ENCODE results near the gene TXNL1. TPM values are rescaled to one million over a fixed set of nuclear protein-coding genes. Genes with fewer than 3 reads are reported as not detected.

TXNL1 gene
- 37.4 and 39.7 TPM in 2 replicates for polyA plus RNA-seq (2012; rRNA removed)
- 53.1 and 71.9 TPM in 2 replicates for polyA plus RNA-seq (2012; cell fraction: cytosol; rRNA removed)
- 18.7 and 22.8 TPM in 2 replicates for polyA plus RNA-seq (2012; cell fraction: nucleus; rRNA removed)

DNA sequence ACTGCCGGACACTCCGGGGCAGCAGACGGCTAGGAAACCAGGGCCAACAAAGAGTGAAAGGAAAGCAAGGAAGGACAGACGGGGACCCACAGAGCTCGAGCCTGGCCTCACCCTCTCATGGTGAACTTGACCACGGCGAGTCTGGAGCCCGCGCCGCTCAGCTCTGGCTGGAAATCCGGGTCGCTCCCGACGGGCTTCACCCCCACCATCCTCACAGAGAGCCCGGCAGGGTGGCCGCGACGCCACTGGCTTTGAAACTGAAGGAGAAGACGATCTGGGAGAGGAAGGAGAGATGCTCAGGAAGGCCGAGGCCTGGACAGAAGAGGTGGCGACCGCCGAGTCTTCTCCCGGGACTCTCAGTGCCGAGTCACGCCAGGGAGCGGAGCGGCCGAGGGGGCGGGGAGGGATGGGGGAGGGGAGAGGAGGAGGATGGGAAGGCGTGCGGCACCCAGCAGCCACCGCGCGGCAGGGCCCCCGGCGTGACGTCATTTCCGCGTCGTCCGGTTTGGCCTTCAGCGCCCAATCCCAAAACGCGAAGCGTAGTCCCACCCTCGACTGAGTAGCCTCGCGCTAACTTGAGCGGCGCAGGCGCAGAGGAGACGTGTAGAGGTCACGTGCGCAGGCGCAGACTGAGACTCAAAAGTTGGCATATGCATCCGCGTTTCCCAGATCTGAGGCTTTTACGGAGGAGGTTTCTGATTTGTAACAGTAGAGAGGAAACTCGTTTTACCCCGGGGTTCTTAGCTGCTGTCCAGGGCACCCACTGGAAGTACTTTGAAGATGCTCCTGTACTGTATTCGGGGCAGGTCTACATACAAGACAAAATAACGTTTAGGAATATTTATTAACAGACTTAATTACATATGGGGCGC, at the start of gene TXNL1:
TXNL1 (minus strand) TSS at position 361 of the 872 bp plus-strand sequence; CDS start at position 209, 152 bp downstream.
- Histone ChIP-seq H3K79me2 (ENCODE audit: insufficient read depth) (peaks cover 49% of the 10 kb centered on the region), H3K4me1 (ENCODE audit: control insufficient read depth in 1 of 2, insufficient read depth in 2 of 2, low read depth in 1 of 2, low read length in 1 of 2) (peaks cover 0 to 7% of the 10 kb centered on the region in 2 experiments; a peak in 2 of 4 replicates), H4K20me1 (ENCODE audit: insufficient read depth) (peaks cover 43% of the 10 kb centered on the region), H3K27me3 (ENCODE audit: insufficient read depth) (no peaks in the 10 kb centered on the region), H2AFZ (ENCODE audit: low read depth) (peak within 1 kb of the TSS; percentile 92), H3K27ac (ENCODE audit: low read depth in 2 of 2, low read length in 1 of 2) (peak within 1 kb of the TSS; percentile 95 to 97), H3F3A (replicated peaks; ENCODE audit: insufficient read depth) (no peaks in the 10 kb centered on the region), H3K9me3 (no peaks in the 10 kb centered on the region), H3K4me2 (peak within 1 kb of the TSS; percentile 86), H3K36me3 (replicated peaks in 1 of 2; ENCODE audit: control insufficient read depth in 1 of 2, insufficient read depth in 2 of 2, low read length in 1 of 2) (peaks cover 0 to 5% of the 10 kb centered on the region in 2 experiments), H3K4me3 (ENCODE audit: low read depth in 2 of 2, low read length in 1 of 2) (peak within 1 kb of the TSS; percentile 88 to 97), H3K9me2 (no peaks in the 10 kb centered on the region), H3K9ac (peak within 1 kb of the TSS; percentile 98)
- ChIA-PET CTCF (no interaction called here), POLR2A (interaction anchor here (1.5 kb wide), 1 partner anchor 13 kb away, joined by 10 read pairs; the partner anchor contains the start of gene WDR7)
- TF ChIP-seq USF1 (IDR thresholded peaks at IDR 0.05; ENCODE audit: borderline replicate concordance, low read depth) (peak; percentile 91), CHD2 (IDR thresholded peaks at IDR 0.05; ENCODE audit: low read length, partially characterized antibody) (peak; percentile 99), FOXJ3 (CRISPR knock-in tag; IDR thresholded peaks at IDR 0.05) (no peak), ELF1 (IDR thresholded peaks at IDR 0.05) (peak; percentile 81), POLR2AphosphoS5 (IDR thresholded peaks at IDR 0.05; ENCODE audit: low read depth, low read length) (peak; percentile 94), SIN3A (IDR thresholded peaks at IDR 0.05; ENCODE audit: borderline replicate concordance, low read depth, low read length) (peak; percentile 83; the same call in 1 of the 2 replicates), TAF1 (IDR thresholded peaks at IDR 0.05; ENCODE audit: borderline replicate concordance, low read depth, low read length) (peak; percentile 91), TCF12 (IDR thresholded peaks at IDR 0.05) (peak; percentile 40; the same call in 1 of the 2 replicates), USF2 (IDR thresholded peaks at IDR 0.05; ENCODE audit: borderline replicate concordance, low read depth, low read length) (peak; percentile 64), NRF1 (IDR thresholded peaks at IDR 0.05; ENCODE audit: low read depth, low read length) (peak; percentile 100), SMC3 (IDR thresholded peaks at IDR 0.05; ENCODE audit: low read depth, low read length) (no peak), MAX (IDR thresholded peaks at IDR 0.05; ENCODE audit: low read depth) (peak; percentile 83), JUND (IDR thresholded peaks at IDR 0.05) (no peak), GABPA (IDR thresholded peaks at IDR 0.05; ENCODE audit: low read depth) (peak; percentile 79), GATA2 (CRISPR knock-in tag; IDR thresholded peaks at IDR 0.05) (no peak), ZBTB33 (IDR thresholded peaks at IDR 0.05; ENCODE audit: borderline replicate concordance, low read depth) (peak; percentile 96), REST (IDR thresholded peaks at IDR 0.05; ENCODE audit: low read depth, low read length) (no peak), FOSL2 (IDR thresholded peaks at IDR 0.05; ENCODE audit: borderline replicate concordance, low read depth) (no peak; the same call in 1 of the 2 replicates), PBX3 (IDR thresholded peaks at IDR 0.05) (no peak), RFX5 (IDR thresholded peaks at IDR 0.05; ENCODE audit: low read length) (peak; percentile 69; the same call in 1 of the 2 replicates), RCOR1 (IDR thresholded peaks at IDR 0.05; ENCODE audit: low read length) (peak; percentile 21; the same call in 1 of the 2 replicates), EP300 (IDR thresholded peaks at IDR 0.05; ENCODE audit: borderline replicate concordance in 1 of 2, low read depth in 1 of 2, low read length in 1 of 2) (peak; percentile 35 to 41; a peak in 2 of 4 replicates)
- 3% methylated on average over 46 of the region's 64 CpGs for WGBS (ENCODE audit: low lambda C conversion rate)
- DNase-seq = peak; percentile 97

Data from SK-N-SH (cell line).